Activated CD8-positive, alpha-beta memory T cell treated with anti-CD3 and anti-CD28 coated beads for 1 hour (primary cell): ENCODE data around the gene ENTPD8.
"Not testable (repeated sequence)": the region's sequence is repeated elsewhere in the genome, so short reads cannot be mapped to it uniquely, and the experiment has no call there.

Experiments used
- DNase-seq, 2 donors: peaks; one replicate each; pipeline ENCODE4 v3.0.0-alpha.2; 2020; ENCODE audit warnings: low read depth in 1 of 2; ENCODE audit errors: extremely low read depth in 1 of 2

The ENTPD8 gene

GRCh38 chr9:137397675-137398423 is 43.3 kb downstream of the ENTPD8 start:
- no peak for DNase-seq

- DNase-seq = no peak
Measured at GRCh38 chr9:137396634-137397367, 44.4 kb downstream of the ENTPD8 start.

- DNase-seq = no peak
Measured at GRCh38 chr9:137396227-137396626, 44.9 kb downstream of the ENTPD8 start.

- DNase-seq = no peak
Measured at GRCh38 chr9:137395666-137396010, 45.5 kb downstream of the ENTPD8 start.

GRCh38 chr9:137394866-137395665 is 46.1 kb downstream of the ENTPD8 start:
- no peak for DNase-seq

GRCh38 chr9:137393176-137394150 is 47.7 kb downstream of the ENTPD8 start:
- no peak for DNase-seq

- DNase-seq = no peak
Measured at GRCh38 chr9:137392232-137393007, 48.7 kb downstream of the ENTPD8 start.

- DNase-seq = no peak
Measured at GRCh38 chr9:137391411-137391754, 49.8 kb downstream of the ENTPD8 start.

GRCh38 chr9:137390553-137391410 is 50.4 kb downstream of the ENTPD8 start:
- DNase-seq = no peak

- DNase-seq = no peak
Measured at GRCh38 chr9:137389428-137389746, 51.8 kb downstream of the ENTPD8 start.

- no peak for DNase-seq
Measured at GRCh38 chr9:137388589-137389427, 52.3 kb downstream of the ENTPD8 start.

- DNase-seq = no peak
Measured at GRCh38 chr9:137387891-137388560, 53.1 kb downstream of the ENTPD8 start.

GRCh38 chr9:137387114-137387890 is 53.9 kb downstream of the ENTPD8 start:
- DNase-seq = no peak

GRCh38 chr9:137386507-137387113 is 54.5 kb downstream of the ENTPD8 start:
- not testable (repeated sequence) for DNase-seq

- no peak for DNase-seq
Measured at GRCh38 chr9:137385061-137385655, 56.0 kb downstream of the ENTPD8 start.
